Activated T-cell treated with anti-CD3 and anti-CD28 coated beads, Interleukin-2, amount 50 U/mL, for 1 hour (primary cell): ENCODE measurements around the gene CMIP.
"Not testable (repeated sequence)": the region's sequence is repeated elsewhere in the genome, so short reads cannot be mapped to it uniquely, and the experiment has no call there.

Experiments used
- DNase-seq: peaks from one replicate; pipeline ENCODE4 v3.0.0-alpha.2; 2020

CMIP gene

DNA sequence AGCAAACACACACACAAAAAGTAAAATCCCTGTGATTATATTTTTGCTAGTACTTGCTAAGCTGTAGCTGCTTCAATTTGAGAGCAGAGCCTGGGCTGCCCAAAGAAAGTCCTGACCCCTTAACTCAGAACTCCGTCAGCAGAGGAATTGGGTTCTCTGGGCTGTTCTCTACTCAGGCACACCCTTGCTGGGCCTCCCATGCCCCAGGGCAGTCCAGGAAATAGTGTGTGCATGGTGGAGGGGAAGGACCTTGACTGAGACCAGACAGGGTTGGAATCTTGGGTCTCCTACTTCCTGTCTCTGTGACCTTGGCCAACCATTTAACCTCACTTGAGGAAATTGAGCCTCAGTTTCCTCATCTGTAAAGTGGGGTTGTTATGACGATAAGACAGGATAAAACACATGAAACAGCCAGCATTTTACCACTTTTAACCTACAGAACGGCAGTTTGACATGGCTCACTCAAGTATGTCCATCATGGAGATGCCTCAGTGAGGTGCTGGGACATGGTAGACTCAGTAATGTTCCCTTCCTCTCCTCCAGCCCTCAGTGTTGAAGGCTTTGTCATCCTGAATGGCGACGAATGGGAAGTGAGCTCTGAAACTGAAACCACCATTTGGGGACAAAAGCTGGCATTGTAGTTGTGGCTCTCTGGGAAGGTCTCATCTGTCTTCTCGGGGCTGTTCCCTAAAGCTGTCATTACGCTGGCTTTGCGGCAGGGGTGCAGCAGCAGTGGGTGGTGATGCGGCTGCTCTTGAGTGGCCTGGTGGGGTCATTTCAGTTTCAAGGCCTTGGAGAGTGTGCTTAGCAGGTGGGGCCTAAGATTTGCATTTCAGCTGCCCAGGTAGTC is 74.9 kb downstream of the CMIP start:
- DNase-seq: no peak

GRCh38 chr16:81520151-81520470 is 75.5 kb downstream of the CMIP start:
- no peak for DNase-seq

GRCh38 chr16:81520560-81521135 is 76.0 kb downstream of the CMIP start:
- DNase-seq: no peak

DNA sequence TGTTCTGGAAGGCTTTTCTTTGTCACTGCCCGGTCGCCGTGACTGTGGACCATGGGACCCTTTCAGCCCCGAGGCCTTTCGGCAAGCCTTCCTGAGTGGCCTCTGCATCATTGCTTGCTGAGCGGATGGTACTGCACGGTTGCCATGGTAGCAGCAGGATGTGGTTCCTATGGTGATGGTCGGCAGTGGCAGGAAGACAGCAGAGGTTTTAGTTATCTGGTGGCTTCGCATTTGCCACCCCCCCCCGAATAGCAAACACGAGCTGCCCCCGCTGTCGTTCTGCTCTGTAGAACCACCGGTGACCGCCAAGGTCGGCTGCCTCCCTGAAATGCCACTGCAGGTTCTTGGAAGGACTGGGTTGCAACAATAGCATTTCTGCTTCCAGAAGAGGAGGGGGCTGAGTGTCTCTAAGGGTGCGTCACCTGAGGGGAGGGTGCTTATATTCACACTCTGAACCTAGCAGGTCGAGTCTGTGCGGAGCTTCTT is 76.6 kb downstream of the CMIP start:
- DNase-seq: peak; percentile 69

DNA sequence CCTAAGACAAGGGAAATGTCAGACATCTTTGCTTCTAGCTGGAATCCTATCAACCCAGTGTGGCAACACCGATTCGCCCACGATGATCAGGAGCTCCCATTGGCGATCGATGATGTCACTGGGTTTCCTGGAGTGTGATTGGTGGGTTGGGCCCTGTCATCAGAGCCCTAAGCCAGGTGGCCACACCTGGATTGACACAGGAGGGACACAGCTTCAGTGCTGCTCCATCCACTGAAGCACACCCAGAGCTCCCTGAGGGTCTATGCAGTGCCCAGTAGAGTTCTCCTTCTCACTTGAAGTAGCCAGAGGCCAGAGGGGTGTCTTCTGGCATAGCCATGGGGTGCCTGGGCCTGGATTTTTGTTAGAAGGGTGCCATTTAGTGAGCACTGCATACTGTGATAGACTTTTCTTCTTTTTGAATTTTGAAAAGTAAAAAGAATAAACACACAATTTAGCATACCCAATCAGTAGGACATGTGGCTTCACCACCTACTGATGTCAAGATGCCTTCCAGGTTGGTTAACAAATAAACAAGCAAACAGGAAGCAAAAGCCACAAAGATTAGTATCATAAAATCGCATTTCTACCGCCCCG is 77.6 kb downstream of the CMIP start:
- DNase-seq: no peak

DNA sequence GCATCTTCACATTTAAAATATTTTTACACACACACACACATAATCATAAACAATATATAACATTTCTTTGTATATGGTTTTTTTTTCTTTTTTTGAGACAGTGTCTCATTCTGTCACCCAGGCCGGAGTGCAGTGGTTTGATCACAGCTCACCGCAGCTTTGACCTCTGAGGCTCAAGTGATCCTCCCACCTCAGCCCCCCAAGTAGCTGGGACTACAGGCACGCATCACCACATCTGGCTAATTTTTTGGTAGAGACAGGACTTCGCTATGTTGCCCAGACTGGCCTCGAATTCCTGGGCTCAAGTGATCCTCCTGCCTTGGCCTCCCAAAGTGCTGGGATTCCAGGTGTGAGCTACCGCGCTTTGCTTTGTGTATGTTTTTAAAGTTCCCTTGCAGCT is 78.2 kb downstream of the CMIP start:
- not testable (repeated sequence) for DNase-seq

DNA sequence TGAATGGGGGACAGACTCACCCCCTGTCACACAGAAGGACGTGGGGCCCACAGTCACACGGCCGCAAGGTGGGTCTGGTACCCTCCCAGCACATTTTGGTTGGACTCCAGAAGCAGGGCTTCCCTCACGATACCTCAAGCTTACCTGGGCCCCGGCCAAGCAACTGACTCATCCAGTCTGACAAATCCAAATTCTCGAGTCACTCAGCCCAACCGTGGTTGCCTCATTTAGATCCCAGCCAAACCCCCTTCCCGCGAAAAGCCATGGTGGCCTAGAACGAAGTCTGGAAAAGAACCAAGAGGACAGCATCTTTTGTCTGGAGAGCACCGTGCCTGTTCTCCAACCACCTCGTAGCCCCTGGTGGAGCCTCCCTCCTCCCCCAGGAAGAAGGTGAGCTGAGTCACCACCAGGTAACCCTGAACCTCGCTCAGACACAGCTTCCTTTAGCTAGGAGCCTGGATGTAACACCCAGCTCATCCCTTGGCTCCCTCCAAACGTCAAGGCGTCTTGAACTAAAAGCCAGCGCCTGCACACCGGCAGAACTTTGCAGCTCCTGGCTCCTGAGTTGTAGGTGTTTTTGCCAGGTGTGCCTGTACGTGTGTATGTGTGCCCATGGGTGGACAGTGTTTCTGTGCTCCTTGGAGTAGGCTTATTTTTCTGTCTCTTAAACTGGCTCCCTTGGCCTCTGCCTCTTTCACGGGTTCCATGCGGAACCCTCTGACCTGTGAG is 78.9 kb downstream of the CMIP start:
- DNase-seq: no peak

- DNase-seq: peak; percentile 57
Observed at GRCh38 chr16:81524382-81524781, 79.8 kb downstream of the CMIP start.

DNA sequence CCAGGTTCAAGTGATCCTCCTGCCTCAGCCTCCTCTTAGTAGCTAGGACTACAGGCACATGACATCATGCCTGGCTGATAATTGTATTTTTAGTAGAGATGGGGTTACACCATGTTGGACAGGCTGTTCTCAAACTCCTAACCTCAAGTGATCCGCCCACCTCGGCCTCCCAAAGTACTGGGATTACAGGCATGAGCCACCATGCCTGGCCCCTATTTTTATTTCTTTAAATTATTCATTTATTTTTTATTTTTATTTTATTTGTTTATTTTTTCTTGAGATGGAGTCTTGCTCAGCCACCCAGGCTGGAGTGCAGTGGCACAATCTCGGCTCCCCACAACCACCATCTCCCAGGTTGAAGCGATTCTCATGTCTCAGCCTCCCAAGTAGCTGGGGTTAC is 80.3 kb downstream of the CMIP start:
- DNase-seq: not testable (repeated sequence)

DNA sequence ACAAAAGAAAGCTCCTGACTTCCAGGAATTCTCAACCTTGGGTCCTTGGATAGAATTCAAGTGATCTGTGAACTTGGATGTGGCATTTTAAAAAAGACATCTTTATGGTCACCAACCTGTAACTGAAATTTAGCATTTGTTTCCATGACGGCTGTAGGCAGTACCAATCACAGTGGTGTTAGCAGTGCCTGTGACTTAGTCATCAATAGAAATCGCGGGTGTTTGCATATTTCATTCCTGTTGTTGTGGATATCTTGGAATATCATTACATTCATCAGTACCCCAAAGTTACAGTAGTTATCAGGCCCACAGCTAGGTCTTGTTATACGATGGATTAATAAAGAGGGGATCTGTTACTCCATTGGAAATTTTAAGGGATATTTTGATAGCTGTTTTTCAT is 81.6 kb downstream of the CMIP start:
- DNase-seq: no peak

DNA sequence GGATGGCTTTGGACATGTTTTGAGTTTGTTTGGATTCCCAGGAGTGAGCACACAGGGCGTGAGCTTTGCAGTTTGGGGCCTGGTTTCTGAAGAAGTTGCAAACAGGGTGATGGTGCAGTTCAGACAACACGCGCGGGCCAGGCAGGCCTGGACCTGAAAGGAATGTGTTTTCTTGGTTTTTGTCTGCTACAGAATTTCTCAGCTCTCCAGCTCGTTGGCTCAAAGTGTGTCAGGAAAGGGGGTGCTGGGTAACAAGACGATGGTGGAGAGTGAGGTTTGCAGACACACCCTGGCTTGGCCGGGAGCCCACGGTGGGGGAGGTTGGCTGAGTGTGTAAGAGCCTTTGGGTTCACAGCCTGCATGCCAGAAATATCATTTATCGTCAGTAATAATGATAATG is 82.3 kb downstream of the CMIP start:
- DNase-seq: peak; percentile 39

DNA sequence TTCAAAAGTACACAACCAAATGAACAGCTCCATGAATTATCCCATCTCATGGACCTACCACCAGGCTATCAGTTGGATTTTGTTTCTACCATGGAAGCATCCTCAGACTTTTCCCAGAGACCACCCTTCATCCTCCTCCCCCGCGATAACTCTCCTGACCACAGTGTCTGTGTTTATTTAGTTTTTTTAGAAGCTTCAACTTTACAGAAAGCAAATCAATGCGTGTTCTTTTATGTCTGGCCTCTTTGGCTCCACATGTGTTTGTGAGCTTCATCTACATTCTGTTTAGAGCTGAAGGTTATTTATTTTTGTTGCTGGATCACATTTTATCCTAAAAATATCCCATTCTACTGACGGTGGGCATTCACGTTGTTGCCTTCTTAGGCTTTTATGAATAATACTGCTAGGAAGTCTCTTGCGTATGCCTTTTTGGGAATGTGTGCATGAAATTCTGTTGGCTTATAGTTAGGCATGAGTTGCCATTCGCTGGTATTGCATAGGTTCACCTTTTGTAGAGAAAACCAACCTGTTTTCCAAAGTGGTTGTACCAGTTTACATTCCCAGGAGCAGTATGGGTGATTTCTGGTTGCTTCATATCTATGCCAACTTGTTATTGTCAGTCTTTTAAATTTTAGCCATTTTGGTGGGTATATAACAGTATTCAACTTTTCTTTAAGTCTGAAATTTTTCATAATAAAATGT is 83.0 kb downstream of the CMIP start:
- no peak for DNase-seq

DNA sequence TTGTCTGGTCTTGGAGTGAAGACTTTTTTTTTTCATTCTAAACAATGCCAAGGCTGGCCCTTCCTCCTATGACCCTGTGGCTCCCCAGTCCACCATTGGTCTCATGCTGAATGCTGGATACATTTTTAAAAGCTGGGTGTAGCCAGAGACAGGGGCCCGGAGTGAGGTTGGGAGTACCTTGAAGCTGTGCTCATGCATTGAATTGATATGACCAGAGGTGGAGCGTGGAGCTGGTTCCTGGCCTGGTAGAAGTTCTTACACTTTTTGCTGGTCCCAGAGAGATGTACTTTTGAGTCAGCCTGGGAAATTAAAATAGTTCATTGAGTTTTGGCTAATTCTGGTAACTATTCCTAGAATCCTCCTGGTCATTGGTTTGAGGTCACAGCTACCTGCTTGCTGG is 83.6 kb downstream of the CMIP start:
- DNase-seq: no peak

- no peak for DNase-seq
Observed at GRCh38 chr16:81530296-81530721, 85.7 kb downstream of the CMIP start.

GRCh38 chr16:81530814-81531213 is 86.2 kb downstream of the CMIP start:
- no peak for DNase-seq

- DNase-seq: no peak
Observed at GRCh38 chr16:81531419-81531821, 86.8 kb downstream of the CMIP start.

- DNase-seq: no peak
Observed at GRCh38 chr16:81532491-81533174, 88.0 kb downstream of the CMIP start.

GRCh38 chr16:81533175-81533507 is 88.5 kb downstream of the CMIP start:
- no peak for DNase-seq

DNA sequence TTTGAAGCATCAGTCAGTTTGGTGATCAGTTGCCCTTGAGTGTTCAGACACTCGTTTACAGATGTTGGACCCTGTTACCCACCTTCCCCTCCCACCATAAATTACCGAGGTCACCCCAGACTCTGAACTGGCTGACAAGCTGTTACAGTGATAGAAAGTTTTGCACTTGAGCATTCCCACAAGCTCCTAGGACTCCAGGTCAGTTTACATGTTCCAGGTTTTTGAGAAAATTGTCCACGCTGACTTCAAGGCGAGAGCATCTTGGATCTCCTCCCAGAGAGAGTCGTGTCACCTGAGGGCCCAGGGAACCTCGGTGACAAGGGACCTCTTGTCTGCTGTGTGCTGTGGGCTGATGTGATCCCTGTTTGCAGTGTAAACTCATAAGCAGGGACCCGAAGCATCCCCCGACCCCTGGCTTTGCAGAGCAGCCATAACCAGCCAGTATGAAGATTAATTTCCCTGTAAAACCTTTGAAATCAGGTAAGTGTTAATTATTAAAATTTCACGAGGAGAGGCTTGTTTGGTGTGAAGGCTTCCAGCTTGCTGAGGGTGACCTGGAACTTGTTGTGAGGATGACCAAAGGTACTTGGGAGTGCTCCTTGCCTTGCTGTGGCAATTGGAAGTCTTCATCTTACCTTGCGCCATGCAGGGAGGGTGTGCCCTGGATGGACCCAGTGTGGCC is 91.2 kb downstream of the CMIP start:
- no peak for DNase-seq

DNA sequence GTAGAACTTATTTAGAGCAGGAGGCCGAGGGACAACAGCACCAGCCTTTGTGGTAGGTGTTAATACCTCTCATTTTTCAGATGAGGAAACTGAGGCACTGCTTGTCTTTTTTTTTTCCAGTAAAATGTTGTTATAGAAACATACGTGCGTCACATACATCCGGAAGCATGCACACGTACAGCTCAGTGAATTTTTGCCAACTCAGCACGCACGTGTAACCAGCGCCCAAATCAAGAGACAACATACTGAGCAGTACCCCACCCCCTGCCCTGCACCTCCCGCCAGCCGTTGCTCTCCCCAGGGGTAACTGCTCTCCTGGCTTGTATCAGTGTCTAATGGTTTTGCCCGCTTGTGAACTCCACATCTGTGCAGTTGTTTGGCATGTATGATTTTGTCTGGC is 92.0 kb downstream of the CMIP start:
- DNase-seq: no peak

DNA sequence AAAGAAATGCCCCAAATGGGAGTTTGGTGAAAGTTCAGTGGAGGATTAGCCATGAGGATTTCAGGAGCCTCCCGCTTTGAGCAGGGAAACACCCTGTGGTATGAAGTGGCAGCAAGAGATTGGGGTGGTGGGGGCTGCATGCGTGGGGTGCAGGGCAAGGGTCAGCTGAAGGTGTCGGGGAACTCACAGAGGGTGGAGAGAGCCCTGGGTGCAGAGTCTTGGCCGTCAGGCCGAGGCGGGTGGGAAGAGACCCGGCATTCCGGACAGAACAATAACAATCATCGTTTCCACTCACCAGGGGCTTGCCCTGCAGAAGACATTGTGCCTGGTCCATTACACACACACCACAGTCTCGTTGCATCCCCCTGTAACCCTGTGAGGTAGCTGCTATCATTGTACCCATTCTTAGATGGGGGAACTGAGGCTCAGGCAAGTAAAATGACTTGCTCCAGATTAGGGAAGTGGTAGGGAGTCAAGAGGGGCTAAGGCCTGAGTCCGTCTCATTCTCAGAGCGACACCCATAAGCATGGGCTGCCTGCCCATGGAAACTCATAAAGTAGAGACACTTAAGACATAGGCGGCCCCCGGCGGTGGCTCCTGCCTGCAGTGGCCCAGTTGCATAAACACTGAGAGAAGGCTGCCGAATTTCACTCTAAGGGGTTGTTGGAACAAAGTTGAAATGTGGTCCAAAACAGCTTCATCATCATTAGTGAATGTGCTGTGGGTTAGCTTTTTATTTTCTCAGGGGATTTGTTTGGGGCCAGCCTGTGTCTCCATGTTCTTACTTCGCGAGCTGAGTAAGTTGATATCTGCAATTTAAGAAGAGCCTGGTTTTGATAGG is 93.3 kb downstream of the CMIP start:
- DNase-seq: no peak
